SK-N-SH treated with all-trans-retinoic acid at 6 μM for 48 hours (cell line): ENCODE measurements around the gene KCNC2.

Experiments used
- ATAC-seq: fragments of 200-7000 bp; cut with Tn5 transposase; 3 replicates; pipeline ENCODE4 v1.9.1; 2020; ENCODE audit warnings: mild to moderate bottlenecking, moderate library complexity
- ARNTL ChIP-seq: fragments of 450-650 bp; formaldehyde crosslinking; IDR thresholded peaks from 2 replicates; pipeline ENCODE4 v1.5.0; 2020; ENCODE audit warnings: low read depth, mild to moderate bottlenecking, moderate library complexity, borderline replicate concordance
- BACH2 ChIP-seq: fragments of 250-450 bp; sonication (Bioruptor Pico); IDR thresholded peaks from 2 replicates; pipeline ENCODE4 v1.9.0; 2021; ENCODE audit warnings: mild to moderate bottlenecking, borderline replicate concordance
- CREB5 ChIP-seq: fragments of 250-450 bp; sonication (Bioruptor Pico); IDR thresholded peaks from 2 replicates; pipeline ENCODE4 v1.5.1; 2020; ENCODE audit warnings: low read depth, mild to moderate bottlenecking, moderate library complexity
- CSDC2 ChIP-seq: fragments of 250-450 bp; sonication (Bioruptor Pico); IDR thresholded peaks from 2 replicates; pipeline ENCODE4 v1.5.0; 2020; ENCODE audit warnings: mild to moderate bottlenecking, moderate library complexity
- CSRNP3 ChIP-seq: fragments of 250-450 bp; sonication (Bioruptor Pico); IDR thresholded peaks from 2 replicates; pipeline ENCODE4 v1.5.1; 2021; ENCODE audit warnings: mild to moderate bottlenecking, moderate library complexity
- ESRRG ChIP-seq: fragments of 250-450 bp; sonication (Bioruptor Pico); IDR thresholded peaks from 2 replicates; pipeline ENCODE4 v1.6.1; 2021; ENCODE audit warnings: mild to moderate bottlenecking
- GLIS3 ChIP-seq: fragments of 250-450 bp; sonication (Bioruptor Pico); IDR thresholded peaks from 2 replicates; pipeline ENCODE4 v1.5.0; 2020; ENCODE audit warnings: mild to moderate bottlenecking, moderate library complexity
- ISL1 ChIP-seq: fragments of 250-450 bp; sonication (Bioruptor Pico); IDR thresholded peaks from 2 replicates; pipeline ENCODE4 v2.1.2; 2022; ENCODE audit warnings: mild to moderate bottlenecking, moderate library complexity
- OSR1 ChIP-seq: fragments of 250-450 bp; sonication (Bioruptor Pico); IDR thresholded peaks from 2 replicates; pipeline ENCODE4 v1.8.0; 2022; ENCODE audit warnings: moderate library complexity, mild to moderate bottlenecking, inconsistent platforms
- PATZ1 ChIP-seq: fragments of 250-450 bp; sonication (Bioruptor Pico); IDR thresholded peaks from 2 replicates; pipeline ENCODE4 v1.8.0; 2020; ENCODE audit warnings: mild to moderate bottlenecking, moderate library complexity, borderline replicate concordance
- POU6F1 ChIP-seq: fragments of 250-450 bp; sonication (Bioruptor Pico); IDR thresholded peaks from 2 replicates; pipeline ENCODE4 v1.8.0; 2021; ENCODE audit warnings: low read depth, mild to moderate bottlenecking, moderate library complexity, borderline replicate concordance
- PPARA ChIP-seq: fragments of 250-450 bp; sonication (Bioruptor Pico); IDR thresholded peaks from 2 replicates; pipeline ENCODE4 v1.5.0; 2020; ENCODE audit warnings: mild to moderate bottlenecking, borderline replicate concordance
- RARB ChIP-seq: fragments of 250-450 bp; sonication (Bioruptor Pico); IDR thresholded peaks from 2 replicates; pipeline ENCODE4 v1.8.0; 2021; ENCODE audit warnings: mild to moderate bottlenecking, moderate library complexity
- SNAI2 ChIP-seq: fragments of 250-450 bp; sonication (Bioruptor Pico); IDR thresholded peaks from 2 replicates; pipeline ENCODE4 v1.5.0; 2020; ENCODE audit warnings: mild to moderate bottlenecking, moderate library complexity
- TCF4 ChIP-seq: fragments of 250-450 bp; sonication (Bioruptor Pico); IDR thresholded peaks from 2 replicates; pipeline ENCODE4 v1.8.0; 2021; ENCODE audit warnings: mild to moderate bottlenecking, moderate library complexity, borderline replicate concordance
- TOX ChIP-seq: fragments of 250-450 bp; sonication (Bioruptor Pico); IDR thresholded peaks from 2 replicates; pipeline ENCODE4 v1.8.0; 2021; ENCODE audit warnings: mild to moderate bottlenecking, moderate library complexity, borderline replicate concordance
- TSHZ2 ChIP-seq: fragments of 250-450 bp; sonication (Bioruptor Pico); IDR thresholded peaks from 2 replicates; pipeline ENCODE4 v1.5.0; 2020; ENCODE audit warnings: mild to moderate bottlenecking, moderate library complexity
- ZC3H10 ChIP-seq: fragments of 250-450 bp; sonication (Bioruptor Pico); IDR thresholded peaks from 2 replicates; pipeline ENCODE4 v1.5.1; 2021; ENCODE audit warnings: mild to moderate bottlenecking, moderate library complexity
- ZFP3 ChIP-seq: fragments of 250-450 bp; sonication (Bioruptor Pico); IDR thresholded peaks from 2 replicates; pipeline ENCODE4 v1.5.0; 2020; ENCODE audit warnings: mild to moderate bottlenecking, moderate library complexity
- ZFP30 ChIP-seq: fragments of 450-650 bp; formaldehyde crosslinking; IDR thresholded peaks from 2 replicates; pipeline ENCODE4 v1.5.0; 2022; ENCODE audit warnings: mild to moderate bottlenecking, moderate library complexity
- ZNF565 ChIP-seq: fragments of 450-650 bp; formaldehyde crosslinking; conservative IDR thresholded peaks from 2 replicates; pipeline ENCODE4 v1.5.0; 2020; ENCODE audit warnings: low read depth, mild to moderate bottlenecking, moderate library complexity
- ZNF70 ChIP-seq: fragments of 450-650 bp; formaldehyde crosslinking; IDR thresholded peaks from 2 replicates; pipeline ENCODE4 v1.5.0; 2020; ENCODE audit warnings: mild to moderate bottlenecking, moderate library complexity
- ZNF8 ChIP-seq: fragments of 450-650 bp; formaldehyde crosslinking; IDR thresholded peaks from 2 replicates; pipeline ENCODE4 v1.5.0; 2020; ENCODE audit warnings: mild to moderate bottlenecking, moderate library complexity

Gene KCNC2

GRCh38 chr12:75137896-75138295 lies 71.7 kb downstream of the KCNC2 start:
- TF ChIP-seq BACH2 (CRISPR knock-in tag) (no peak), CSRNP3 (CRISPR knock-in tag) (no peak), ZFP3 (CRISPR knock-in tag) (no peak), ARNTL (CRISPR knock-in tag) (no peak), ZNF8 (CRISPR knock-in tag) (no peak), ZNF70 (no peak), CSDC2 (CRISPR knock-in tag) (no peak), RARB (CRISPR knock-in tag) (no peak), TOX (no peak), CREB5 (CRISPR knock-in tag) (no peak), ZC3H10 (CRISPR knock-in tag) (no peak), OSR1 (CRISPR knock-in tag) (no peak), ISL1 (CRISPR knock-in tag) (no peak), ZFP30 (CRISPR knock-in tag) (no peak), ZNF565 (CRISPR knock-in tag) (no peak), POU6F1 (CRISPR knock-in tag) (no peak), TSHZ2 (CRISPR knock-in tag) (no peak), GLIS3 (no peak)
- TF ChIP-seq, all 23 proteins: peak for 0
- ATAC-seq: no peak

- no peak for ATAC-seq
- TF ChIP-seq ZFP3 (CRISPR knock-in tag): no peak
- TF ChIP-seq OSR1 (CRISPR knock-in tag): no peak
- TF ChIP-seq PPARA: no peak
- TF ChIP-seq CREB5 (CRISPR knock-in tag): no peak
- no peak for TF ChIP-seq RARB (CRISPR knock-in tag)
- TF ChIP-seq TSHZ2 (CRISPR knock-in tag): no peak
- TF ChIP-seq TOX: no peak
- no peak for TF ChIP-seq ZFP30 (CRISPR knock-in tag)
- no peak for TF ChIP-seq CSDC2 (CRISPR knock-in tag)
- TF ChIP-seq GLIS3: no peak
- no peak for TF ChIP-seq PATZ1 (CRISPR knock-in tag)
- no peak for TF ChIP-seq ESRRG (CRISPR knock-in tag)
- TF ChIP-seq CSRNP3 (CRISPR knock-in tag): no peak
- TF ChIP-seq ZC3H10 (CRISPR knock-in tag): no peak
- TF ChIP-seq TCF4 (CRISPR knock-in tag): no peak
- TF ChIP-seq ZNF70: no peak
- TF ChIP-seq ARNTL (CRISPR knock-in tag): no peak
- no peak for TF ChIP-seq SNAI2 (CRISPR knock-in tag)
- no peak for TF ChIP-seq BACH2 (CRISPR knock-in tag)
- no peak for TF ChIP-seq ISL1 (CRISPR knock-in tag)
Observed at GRCh38 chr12:75135026-75135425, 74.6 kb downstream of the KCNC2 start.
